Measurements from ENCODE around the gene CLCN6. TPM values are rescaled to one million over a fixed set of nuclear protein-coding genes. Genes with fewer than 3 reads are reported as not detected.

The CLCN6 gene
- total RNA-seq, 4 donors from 2014 or later, result 14.8 to 38.4 (median 16.9) TPM

DNA sequence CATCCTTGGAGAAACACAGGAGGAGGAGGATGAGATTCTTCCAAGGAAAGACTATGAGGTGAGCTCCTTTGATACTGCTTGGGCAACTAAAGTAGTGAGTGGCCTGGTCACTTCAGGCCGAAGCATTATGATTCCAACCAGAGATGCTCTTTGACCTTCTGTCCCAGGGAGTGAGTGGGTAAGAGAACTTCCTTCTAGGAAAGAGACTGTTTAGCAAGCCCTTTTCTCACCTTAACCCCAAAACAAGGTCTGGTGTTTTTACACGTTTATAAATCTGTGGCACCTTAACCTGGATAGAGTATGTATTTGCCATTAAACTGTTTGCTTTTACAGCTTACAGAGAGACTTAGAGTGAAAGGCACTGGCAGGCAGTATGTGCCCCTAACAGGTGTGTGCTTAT, 1.1 kb downstream of the CLCN6 start:
- WGBS, 2 donors, result 46 to 58% methylated on average over 2 of the region's 2 CpGs
- TF ChIP-seq POLR2A (IDR thresholded peaks at IDR 0.05) (no peak), CTCF (IDR thresholded peaks at IDR 0.05) (no peak)
- no peak for DNase-seq
- Histone ChIP-seq H3K4me3 (replicated peaks in 1 of 3) (peak overlapping the region in 2 of 3 donors; percentile 41 to 74), H3K9me3 (no peaks in the 10 kb centered on the region), H3K4me1 (peaks cover 41 to 44% of the 10 kb centered on the region in 2 donors), H3K36me3 (peaks cover 0 to 10% of the 10 kb centered on the region in 2 donors), H3K27ac (peak overlapping the region; percentile 89 to 100 (median 99)), H3K27me3 (no peaks in the 10 kb centered on the region)
- intact Hi-C loops (cut with DNase I), result loop anchor here (10.0 kb wide), 1 partner anchor 152 kb away; the partner anchor contains the start of genes FBXO2 and FBXO44

GRCh38 chr1:11813021-11813420, 7.0 kb downstream of the CLCN6 start:
- no peaks in the 10 kb centered on the region for H3K27me3 ChIP-seq
- DNase-seq, result no peak
- H3K36me3 ChIP-seq, result peaks cover 22 to 30% of the 10 kb centered on the region in 2 donors
- 88 to 94% methylated on average over 5 of the region's 5 CpGs for WGBS, 2 donors
- H3K4me3 ChIP-seq (replicated peaks in 1 of 3), result no peak overlapping the region
- no peak overlapping the region for H3K27ac ChIP-seq
- H3K4me1 ChIP-seq, result peaks cover 0 to 2% of the 10 kb centered on the region in 2 donors
- no peak for TF ChIP-seq POLR2A (IDR thresholded peaks at IDR 0.05)
- no peak for TF ChIP-seq CTCF (IDR thresholded peaks at IDR 0.05)
- intact Hi-C loops (cut with DNase I), result no loop called here
- H3K9me3 ChIP-seq, result no peaks in the 10 kb centered on the region

GRCh38 chr1:11817192-11817591, 11.2 kb downstream of the CLCN6 start:
- no peak overlapping the region for H3K4me3 ChIP-seq (replicated peaks in 1 of 3)
- no peak overlapping the region for H3K27ac ChIP-seq
- TF ChIP-seq CTCF (IDR thresholded peaks at IDR 0.05) (no peak), POLR2A (IDR thresholded peaks at IDR 0.05) (no peak)
- WGBS, 2 donors, result 96 to 98% methylated on average over 12 of the region's 12 CpGs
- no peaks in the 10 kb centered on the region for H3K4me1 ChIP-seq
- no peak for DNase-seq
- intact Hi-C loops (cut with DNase I), result no loop called here
- peaks cover 33 to 38% of the 10 kb centered on the region in 2 donors for H3K36me3 ChIP-seq
- no peaks in the 10 kb centered on the region for H3K27me3 ChIP-seq
- H3K9me3 ChIP-seq, result no peaks in the 10 kb centered on the region

DNA sequence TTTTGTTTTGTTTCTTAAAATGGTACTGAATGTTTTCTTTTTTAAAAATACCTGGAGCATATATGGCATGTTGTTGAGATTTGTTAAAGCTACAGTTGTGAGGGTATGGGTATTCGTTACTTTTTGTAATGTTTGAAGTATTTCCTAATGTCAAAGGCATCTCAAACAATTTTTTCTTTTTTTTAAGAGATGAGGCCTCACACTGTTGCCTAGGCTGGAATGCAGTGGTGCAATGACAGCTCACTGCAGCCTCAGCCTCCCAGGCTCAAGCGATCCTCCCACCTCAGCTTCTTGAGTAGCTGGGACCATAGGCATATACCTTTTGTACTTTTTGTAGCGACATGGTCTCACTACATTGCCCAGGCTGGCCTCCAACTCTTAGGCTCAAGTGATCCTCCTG, 16.1 kb downstream of the CLCN6 start:
- no peaks in the 10 kb centered on the region for H3K9me3 ChIP-seq
- no peak for TF ChIP-seq CTCF (IDR thresholded peaks at IDR 0.05)
- no peak for TF ChIP-seq POLR2A (IDR thresholded peaks at IDR 0.05)
- intact Hi-C loops (cut with DNase I), result no loop called here
- no peaks in the 10 kb centered on the region for H3K27me3 ChIP-seq
- H3K36me3 ChIP-seq, result peaks cover 46 to 63% of the 10 kb centered on the region in 2 donors
- WGBS, 2 donors, result 89 to 90% methylated on average over 3 of the region's 3 CpGs
- H3K4me3 ChIP-seq (replicated peaks in 1 of 3), result no peak overlapping the region
- no peak overlapping the region for H3K27ac ChIP-seq
- no peak for DNase-seq
- no peaks in the 10 kb centered on the region for H3K4me1 ChIP-seq

GRCh38 chr1:11823366-11824137, 17.6 kb downstream of the CLCN6 start:
- Histone ChIP-seq H3K4me1 (no peaks in the 10 kb centered on the region), H3K27ac (no peak overlapping the region), H3K4me3 (replicated peaks in 1 of 3) (no peak overlapping the region), H3K36me3 (peaks cover 49 to 65% of the 10 kb centered on the region in 2 donors), H3K27me3 (no peaks in the 10 kb centered on the region), H3K9me3 (no peaks in the 10 kb centered on the region)
- intact Hi-C loops (cut with DNase I), result no loop called here
- no peak for DNase-seq
- WGBS, 2 donors, result 92 to 94% methylated on average over 17 of the region's 17 CpGs
- TF ChIP-seq CTCF (IDR thresholded peaks at IDR 0.05) (no peak), POLR2A (IDR thresholded peaks at IDR 0.05) (no peak)
